Tibial artery (tissue), 4 donors: ENCODE measurements around the gene ECEL1.
"Not testable (repeated sequence)": the region's sequence is repeated elsewhere in the genome, so short reads cannot be mapped to it uniquely, and the experiment has no call there.

Experiments used
- DNase-seq, 2 donors: peaks; one replicate each; pipeline ENCODE4 v3.0.0-alpha.2; 2019
- H3K27ac ChIP-seq, 2 donors: fragments of 200-600 bp; sonication (generic) in 1 of 2; 1 replicate in 1 of 2; 2 replicates in 1 of 2; pipeline ENCODE4 v1.5.1; 2018 to 2019; ENCODE audit warnings: mild to moderate bottlenecking in 1 of 2
- H3K27me3 ChIP-seq, 2 donors: fragments of 200-600 bp; sonication (generic) in 1 of 2; one replicate each; pipeline versions ENCODE4 v1.5.1 to v1.6.0; 2016 to 2019
- H3K36me3 ChIP-seq, 3 donors: fragments of 200-600 bp; sonication (generic) in 2 of 3; one replicate each; pipeline ENCODE4 v1.5.1; 2016 to 2019; ENCODE audit warnings: mild to moderate bottlenecking in 2 of 3
- H3K4me1 ChIP-seq, 4 donors: fragments of 200-600 bp; sonication (generic) in 2 of 4; 1 replicate in 3 of 4; 2 replicates in 1 of 4; pipeline ENCODE4 v1.5.1; 2016 to 2019
- H3K4me3 ChIP-seq, 2 donors: fragments of 200-600 bp; sonication (generic) in 1 of 2; 1 replicate in 1 of 2; 2 replicates in 1 of 2; pipeline ENCODE4 v1.5.1; 2018 to 2019; ENCODE audit warnings: mild to moderate bottlenecking in 2 of 2
- H3K9me3 ChIP-seq, 3 donors: fragments of 200-600 bp; sonication (generic) in 1 of 3; one replicate each; pipeline ENCODE4 v1.5.1; 2016 to 2019
- intact Hi-C: fragments of 100-400 bp; cut with DNase I; formaldehyde crosslinking; loops from one replicate; pipeline ENCODE4 v1.15.0; 2023; ENCODE audit warnings: low total_unique reads
- TF ChIP-seq, protein P1 (sequence below), 2 experiments: fragments of 200-600 bp in 1 of 2; fragments of 450-650 bp in 1 of 2; IDR thresholded peaks; one replicate each; pipeline ENCODE4 v1.5.1; 2017 to 2019; ENCODE audit warnings: antibody characterized with exemption in 2 of 2, mild to moderate bottlenecking in 1 of 2, moderate library complexity in 1 of 2

Gene ECEL1

DNA sequence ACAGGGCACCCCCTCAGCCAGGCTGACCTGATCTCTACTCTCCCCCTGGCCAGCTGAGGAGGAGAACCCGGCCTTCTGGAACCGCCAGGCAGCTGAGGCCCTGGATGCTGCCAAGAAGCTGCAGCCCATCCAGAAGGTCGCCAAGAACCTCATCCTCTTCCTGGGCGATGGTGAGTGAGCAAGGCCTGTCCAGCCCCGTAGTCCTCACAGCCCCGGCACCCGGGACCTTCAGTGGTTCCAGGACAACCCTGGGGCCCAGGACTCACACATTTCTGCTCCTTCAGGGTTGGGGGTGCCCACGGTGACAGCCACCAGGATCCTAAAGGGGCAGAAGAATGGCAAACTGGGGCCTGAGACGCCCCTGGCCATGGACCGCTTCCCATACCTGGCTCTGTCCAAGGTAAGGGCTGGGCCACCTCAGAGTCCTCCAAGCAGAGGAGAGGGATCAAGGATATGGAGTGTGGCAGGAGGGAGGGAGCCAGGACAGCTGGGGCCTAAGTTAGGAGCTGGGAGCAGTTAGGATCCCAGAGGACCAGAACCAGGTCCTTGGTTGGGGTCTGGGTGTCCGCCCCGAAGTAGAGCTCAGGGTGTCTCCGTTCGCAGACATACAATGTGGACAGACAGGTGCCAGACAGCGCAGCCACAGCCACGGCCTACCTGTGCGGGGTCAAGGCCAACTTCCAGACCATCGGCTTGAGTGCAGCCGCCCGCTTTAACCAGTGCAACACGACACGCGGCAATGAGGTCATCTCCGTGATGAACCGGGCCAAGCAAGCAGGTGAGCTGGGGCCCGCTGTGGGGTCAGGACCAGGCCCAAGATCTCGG is 31.1 kb downstream of the ECEL1 start:
- Histone ChIP-seq H3K4me3 (no peak overlapping the region), H3K9me3 (no peaks in the 10 kb centered on the region), H3K4me1 (no peaks in the 10 kb centered on the region), H3K36me3 (no peaks in the 10 kb centered on the region), H3K27ac (no peak overlapping the region), H3K27me3 (peaks cover 0 to 48% of the 10 kb centered on the region in 2 donors)
- TF ChIP-seq, protein P1, sequence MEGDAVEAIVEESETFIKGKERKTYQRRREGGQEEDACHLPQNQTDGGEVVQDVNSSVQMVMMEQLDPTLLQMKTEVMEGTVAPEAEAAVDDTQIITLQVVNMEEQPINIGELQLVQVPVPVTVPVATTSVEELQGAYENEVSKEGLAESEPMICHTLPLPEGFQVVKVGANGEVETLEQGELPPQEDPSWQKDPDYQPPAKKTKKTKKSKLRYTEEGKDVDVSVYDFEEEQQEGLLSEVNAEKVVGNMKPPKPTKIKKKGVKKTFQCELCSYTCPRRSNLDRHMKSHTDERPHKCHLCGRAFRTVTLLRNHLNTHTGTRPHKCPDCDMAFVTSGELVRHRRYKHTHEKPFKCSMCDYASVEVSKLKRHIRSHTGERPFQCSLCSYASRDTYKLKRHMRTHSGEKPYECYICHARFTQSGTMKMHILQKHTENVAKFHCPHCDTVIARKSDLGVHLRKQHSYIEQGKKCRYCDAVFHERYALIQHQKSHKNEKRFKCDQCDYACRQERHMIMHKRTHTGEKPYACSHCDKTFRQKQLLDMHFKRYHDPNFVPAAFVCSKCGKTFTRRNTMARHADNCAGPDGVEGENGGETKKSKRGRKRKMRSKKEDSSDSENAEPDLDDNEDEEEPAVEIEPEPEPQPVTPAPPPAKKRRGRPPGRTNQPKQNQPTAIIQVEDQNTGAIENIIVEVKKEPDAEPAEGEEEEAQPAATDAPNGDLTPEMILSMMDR (IDR thresholded peaks at IDR 0.05), result no peak
- intact Hi-C loops, result no loop called here
- peak in 1 of 2 donors; percentile 57 for DNase-seq

DNA sequence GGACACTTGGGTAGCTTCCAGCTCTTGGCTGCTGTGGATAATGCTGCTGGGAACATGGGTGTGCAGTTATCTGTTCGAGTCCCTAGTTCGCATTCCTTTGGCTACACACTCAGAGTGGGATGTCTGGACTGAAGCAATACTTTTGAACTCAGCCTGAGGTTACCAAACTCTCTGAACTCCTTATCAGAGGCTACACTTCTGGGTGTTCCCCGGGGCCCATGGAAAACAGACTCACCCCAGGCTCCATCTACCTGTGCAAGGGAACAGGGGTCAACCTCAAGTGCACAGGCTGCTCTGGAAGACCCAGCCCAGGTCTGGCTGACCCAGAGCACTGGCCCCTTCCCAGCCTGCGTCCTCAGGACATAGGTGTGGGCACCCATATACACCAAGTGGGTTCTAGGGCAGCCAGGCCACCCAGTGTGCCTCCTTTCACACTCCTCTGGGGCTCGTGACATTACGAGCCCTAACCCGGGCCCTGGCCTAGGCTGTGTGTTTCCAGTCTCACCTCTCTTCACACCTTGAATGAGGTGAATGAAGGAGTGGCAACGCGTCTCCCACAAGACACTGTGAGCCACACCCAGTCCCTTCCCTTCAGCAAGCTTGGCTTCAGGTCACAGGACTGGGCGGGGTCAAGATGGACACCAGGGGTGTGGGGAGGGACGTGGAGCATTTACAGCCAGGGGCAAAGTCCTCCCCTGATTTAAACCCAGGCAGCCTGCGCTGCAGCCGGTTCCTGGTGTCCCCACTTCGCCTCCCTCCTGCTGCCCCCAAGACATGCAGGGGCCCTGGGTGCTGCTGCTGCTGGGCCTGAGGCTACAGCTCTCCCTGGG is 32.0 kb downstream of the ECEL1 start, which contains the start of gene ALPI:
TSS of gene ALPI (plus strand) at position 728 of the 830 bp plus-strand sequence. CDS start at position 775, 47 bp downstream.
- Histone ChIP-seq H3K4me1 (no peaks in the 10 kb centered on the region), H3K36me3 (no peaks in the 10 kb centered on the region), H3K27me3 (peaks cover 0 to 48% of the 10 kb centered on the region in 2 donors), H3K4me3 (no peak within 1 kb of the TSS), H3K27ac (no peak within 1 kb of the TSS), H3K9me3 (no peaks in the 10 kb centered on the region)
- intact Hi-C loops, result no loop called here
- TF ChIP-seq, protein P1 (IDR thresholded peaks at IDR 0.05), result no peak
- DNase-seq, result peak in 1 of 2 donors; percentile 40

DNA sequence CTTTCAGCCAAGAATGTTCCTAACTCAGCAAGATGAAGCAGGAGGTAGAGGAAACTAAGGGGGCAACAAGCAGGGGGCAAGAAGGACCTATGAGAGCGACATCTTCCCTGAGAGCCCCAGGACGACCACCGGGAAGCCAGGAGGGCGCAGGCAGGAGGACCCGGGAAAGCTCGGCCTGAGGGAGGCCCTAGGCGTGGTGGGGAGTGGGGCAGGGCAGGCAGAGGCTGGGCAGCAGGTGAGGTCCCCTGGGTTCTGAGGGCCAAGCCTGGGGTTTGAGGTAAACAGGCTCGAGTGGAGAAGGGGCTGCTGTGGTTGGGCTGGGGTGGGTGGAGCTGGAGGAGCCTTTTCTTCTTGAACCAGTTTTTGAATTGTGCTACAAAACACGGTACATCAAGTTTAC is 33.0 kb downstream of the ECEL1 start:
- no peaks in the 10 kb centered on the region for H3K4me1 ChIP-seq
- H3K36me3 ChIP-seq, result no peaks in the 10 kb centered on the region
- DNase-seq, result peak in 1 of 2 donors; percentile 49
- TF ChIP-seq, protein P1 (IDR thresholded peaks at IDR 0.05), result no peak
- H3K27me3 ChIP-seq, result peaks cover 0 to 42% of the 10 kb centered on the region in 2 donors
- no peak overlapping the region for H3K27ac ChIP-seq
- no peaks in the 10 kb centered on the region for H3K9me3 ChIP-seq
- H3K4me3 ChIP-seq, result no peak overlapping the region
- intact Hi-C loops, result no loop called here

DNA sequence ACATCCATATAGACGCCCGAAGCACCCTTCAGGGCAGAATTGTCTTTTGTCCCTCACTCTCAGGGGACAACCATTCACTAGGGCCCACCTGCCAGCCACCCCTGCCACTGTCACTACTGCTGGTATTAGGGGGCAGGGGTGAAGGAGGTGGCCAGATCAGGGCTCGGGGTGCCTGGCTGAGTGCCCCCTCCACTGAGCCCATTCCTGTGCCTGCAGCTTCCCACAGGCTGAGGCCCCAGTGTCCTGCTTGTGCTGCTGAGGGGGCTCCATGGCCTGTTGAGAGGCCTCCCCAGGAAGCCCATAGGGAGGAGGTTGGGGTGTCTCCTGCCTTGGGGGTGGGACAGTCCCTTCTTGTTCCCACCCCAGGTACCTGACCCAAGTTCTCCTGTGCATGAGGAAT is 36.0 kb downstream of the ECEL1 start:
- peak in 1 of 2 donors; percentile 20 for DNase-seq
- H3K36me3 ChIP-seq, intact Hi-C loops: not testable (repeated sequence)

DNA sequence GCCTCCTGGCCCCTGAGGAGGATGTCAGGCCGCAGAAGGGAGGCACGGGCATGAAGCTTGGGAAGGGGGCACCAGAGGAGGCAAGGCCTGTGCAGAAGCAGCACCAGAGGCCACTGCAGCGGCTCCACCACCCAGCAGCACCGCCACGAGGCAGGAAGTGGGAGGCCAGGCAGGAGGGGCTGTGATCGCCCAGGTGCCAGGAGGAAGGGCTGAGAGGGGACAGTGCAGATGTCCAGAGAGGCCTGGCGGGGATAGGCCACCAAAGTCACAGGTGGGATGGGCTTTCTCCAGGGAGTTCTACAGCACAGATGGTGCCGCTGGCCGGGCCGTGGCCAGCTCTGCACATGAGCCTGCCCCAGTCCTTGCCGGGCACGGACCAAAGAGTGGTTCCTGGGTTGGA is 37.7 kb downstream of the ECEL1 start:
- Histone ChIP-seq H3K36me3 (no peaks in the 10 kb centered on the region), H3K4me3 (no peak overlapping the region), H3K4me1 (no peaks in the 10 kb centered on the region), H3K27me3 (peaks cover 0 to 7% of the 10 kb centered on the region in 2 donors), H3K27ac (no peak overlapping the region), H3K9me3 (no peaks in the 10 kb centered on the region)
- DNase-seq, result no peak
- TF ChIP-seq, protein P1 (IDR thresholded peaks at IDR 0.05), result no peak
- intact Hi-C loops, result no loop called here

More for the DNA sequence above, 36.0 kb downstream of the ECEL1 start:
- H3K4me1 ChIP-seq, H3K27ac ChIP-seq, H3K9me3 ChIP-seq, H3K4me3 ChIP-seq: not testable (repeated sequence)
- peaks cover 0 to 19% of the 10 kb centered on the region in 2 donors for H3K27me3 ChIP-seq

DNA sequence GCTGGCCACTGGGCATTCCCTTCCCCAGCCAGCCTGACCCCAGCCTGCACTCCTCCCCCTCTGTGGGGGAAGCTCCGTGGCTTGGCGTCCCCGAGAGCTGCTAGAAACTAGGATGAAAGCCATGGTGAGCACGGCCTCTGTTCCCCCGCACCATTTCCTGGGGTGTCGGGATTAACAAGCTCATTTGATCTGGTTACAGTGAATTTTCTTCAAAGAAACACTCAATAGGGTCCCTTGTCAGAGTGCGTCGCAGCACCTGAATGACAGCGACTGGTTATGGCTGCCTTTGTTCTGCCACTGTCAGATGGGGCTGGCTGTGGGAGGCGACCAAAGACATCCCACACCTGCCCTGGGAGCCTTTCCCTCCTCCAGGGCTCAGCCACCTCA is 39.3 kb downstream of the ECEL1 start:
- Histone ChIP-seq H3K4me3 (no peak overlapping the region), H3K36me3 (no peaks in the 10 kb centered on the region), H3K4me1 (no peaks in the 10 kb centered on the region), H3K27me3 (peaks cover 0 to 13% of the 10 kb centered on the region in 2 donors), H3K9me3 (no peaks in the 10 kb centered on the region), H3K27ac (no peak overlapping the region)
- DNase-seq, result no peak
- intact Hi-C loops, result no loop called here
- TF ChIP-seq, protein P1 (IDR thresholded peaks at IDR 0.05), result no peak
